SU-DHL-6 (cell line): ENCODE data around the gene DHFR2.
"Not testable (repeated sequence)": the region's sequence is repeated elsewhere in the genome, so short reads cannot be mapped to it uniquely, and the experiment has no call there.

ENCODE experiments used
- H2AFZ ChIP-seq: fragments of 200-600 bp; sonication (generic); 2 replicates; pipeline ENCODE4 v1.6.1; 2014; ENCODE audit warnings: low read depth, mild to moderate bottlenecking, moderate library complexity, mixed read lengths, antibody characterized with exemption, low read length; ENCODE audit not compliant: severe bottlenecking
- H3F3A ChIP-seq: fragments of 200-600 bp; shearing (Covaris generic); 2 replicates; pipeline ENCODE4 v1.6.0; 2016; ENCODE audit warnings: antibody characterized with exemption, mild to moderate bottlenecking; ENCODE audit not compliant: insufficient read depth
- H3K27ac ChIP-seq: fragments of 200-600 bp; sonication (generic); 2 replicates; pipeline ENCODE4 v1.5.1; 2016; ENCODE audit warnings: low read depth, mild to moderate bottlenecking, low read length, moderate library complexity, mixed read lengths
- H3K27me3 ChIP-seq: fragments of 200-600 bp; sonication (generic), shearing (Covaris generic); 2 replicates; pipeline ENCODE4 v1.6.0; 2014; ENCODE audit warnings: mild to moderate bottlenecking, low read length
- H3K36me3 ChIP-seq: fragments of 200-600 bp; sonication (generic); 2 replicates; pipeline ENCODE4 v1.6.1; 2014; ENCODE audit warnings: mild to moderate bottlenecking, low read length, mixed read lengths
- H3K4me2 ChIP-seq: fragments of 300-600, 200-600 bp; shearing (Covaris generic), sonication (generic); 2 replicates; pipeline ENCODE4 v1.6.0; 2014; ENCODE audit warnings: low read length, low read depth, mild to moderate bottlenecking; ENCODE audit not compliant: poor library complexity, severe bottlenecking
- H3K4me3 ChIP-seq: fragments of 200-600 bp; sonication (generic); 2 replicates; pipeline ENCODE4 v1.5.1; 2014; ENCODE audit warnings: antibody characterized with exemption, low read length, mild to moderate bottlenecking, mixed read lengths; ENCODE audit not compliant: insufficient read depth, poor library complexity, severe bottlenecking
- H3K79me2 ChIP-seq: fragments of 200-600 bp; sonication (generic); 2 replicates; pipeline ENCODE4 v1.6.1; 2014; ENCODE audit warnings: mild to moderate bottlenecking, low read length, moderate library complexity; ENCODE audit not compliant: insufficient read depth
- H3K9ac ChIP-seq: fragments of 200-600 bp; sonication (generic); 2 replicates; pipeline ENCODE4 v1.7.0; 2014; ENCODE audit warnings: mild to moderate bottlenecking, low read length
- H3K9me2 ChIP-seq: fragments of 200-600 bp; sonication (generic); replicated peaks from 2 replicates; pipeline ENCODE4 v1.6.1; 2014; ENCODE audit warnings: low read length; ENCODE audit not compliant: insufficient read depth
- H3K9me3 ChIP-seq: fragments of 200-600 bp; sonication (generic); 2 replicates; pipeline ENCODE4 v1.6.1; 2014; ENCODE audit warnings: low read length, mixed read lengths; ENCODE audit not compliant: insufficient read depth
- H4K20me1 ChIP-seq: fragments of 200-600 bp; sonication (generic); 2 replicates; pipeline ENCODE4 v1.6.1; 2014; ENCODE audit warnings: low read depth, mild to moderate bottlenecking, antibody characterized with exemption, low read length, moderate library complexity, mixed read lengths
- EZH2phosphoT487 ChIP-seq: fragments of 200-600 bp; sonication (generic), shearing (Covaris generic); conservative IDR thresholded peaks from 2 replicates; pipeline ENCODE4 v1.6.1; 2018; ENCODE audit warnings: mild to moderate bottlenecking, antibody characterized with exemption, low read length, moderate library complexity, mixed read lengths
- TF ChIP-seq, protein P1 (sequence below): fragments of 200-600 bp; sonication (generic); IDR thresholded peaks from one replicate; pipeline ENCODE4 v1.5.1; 2017; ENCODE audit warnings: antibody characterized with exemption, mild to moderate bottlenecking, low read length, moderate library complexity; ENCODE audit not compliant: insufficient read depth, poor library complexity, severe bottlenecking

DHFR2 gene

DNA sequence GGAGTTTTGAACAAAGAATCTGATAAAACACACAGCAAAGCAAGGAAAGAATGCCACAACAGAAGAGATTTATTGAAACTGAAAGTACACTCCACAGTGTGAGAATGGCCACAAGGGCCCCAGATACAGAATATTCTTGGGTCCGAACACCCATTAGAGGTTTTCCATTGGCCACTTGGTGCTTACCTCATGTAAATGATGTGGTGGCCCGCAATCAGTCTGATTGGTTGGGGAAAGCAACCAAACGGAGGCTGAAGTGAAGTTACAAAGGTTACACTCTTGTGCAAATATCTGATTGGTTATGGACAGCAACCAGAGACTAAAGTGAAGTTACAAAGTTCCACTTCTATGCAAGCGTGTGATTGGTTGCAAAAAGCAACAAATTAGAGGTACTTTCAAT is 20.5 kb upstream of the DHFR2 start:
- Histone ChIP-seq H3K4me2 (no peak overlapping the region), H2AFZ (no peak overlapping the region), H3K36me3 (peaks cover 6% of the 10 kb centered on the region; the same call in 1 of the 2 replicates), H3K9me2 (no peaks in the 10 kb centered on the region), H3K4me3 (no peak overlapping the region), H4K20me1 (no peaks in the 10 kb centered on the region), H3K9me3 (no peaks in the 10 kb centered on the region), H3K27me3 (no peaks in the 10 kb centered on the region), H3K9ac (no peak overlapping the region), H3F3A (no peaks in the 10 kb centered on the region), H3K27ac (no peak overlapping the region), H3K79me2 (no peaks in the 10 kb centered on the region)
- TF ChIP-seq, protein P1, sequence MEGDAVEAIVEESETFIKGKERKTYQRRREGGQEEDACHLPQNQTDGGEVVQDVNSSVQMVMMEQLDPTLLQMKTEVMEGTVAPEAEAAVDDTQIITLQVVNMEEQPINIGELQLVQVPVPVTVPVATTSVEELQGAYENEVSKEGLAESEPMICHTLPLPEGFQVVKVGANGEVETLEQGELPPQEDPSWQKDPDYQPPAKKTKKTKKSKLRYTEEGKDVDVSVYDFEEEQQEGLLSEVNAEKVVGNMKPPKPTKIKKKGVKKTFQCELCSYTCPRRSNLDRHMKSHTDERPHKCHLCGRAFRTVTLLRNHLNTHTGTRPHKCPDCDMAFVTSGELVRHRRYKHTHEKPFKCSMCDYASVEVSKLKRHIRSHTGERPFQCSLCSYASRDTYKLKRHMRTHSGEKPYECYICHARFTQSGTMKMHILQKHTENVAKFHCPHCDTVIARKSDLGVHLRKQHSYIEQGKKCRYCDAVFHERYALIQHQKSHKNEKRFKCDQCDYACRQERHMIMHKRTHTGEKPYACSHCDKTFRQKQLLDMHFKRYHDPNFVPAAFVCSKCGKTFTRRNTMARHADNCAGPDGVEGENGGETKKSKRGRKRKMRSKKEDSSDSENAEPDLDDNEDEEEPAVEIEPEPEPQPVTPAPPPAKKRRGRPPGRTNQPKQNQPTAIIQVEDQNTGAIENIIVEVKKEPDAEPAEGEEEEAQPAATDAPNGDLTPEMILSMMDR = no peak
- no peak for TF ChIP-seq EZH2phosphoT487

DNA sequence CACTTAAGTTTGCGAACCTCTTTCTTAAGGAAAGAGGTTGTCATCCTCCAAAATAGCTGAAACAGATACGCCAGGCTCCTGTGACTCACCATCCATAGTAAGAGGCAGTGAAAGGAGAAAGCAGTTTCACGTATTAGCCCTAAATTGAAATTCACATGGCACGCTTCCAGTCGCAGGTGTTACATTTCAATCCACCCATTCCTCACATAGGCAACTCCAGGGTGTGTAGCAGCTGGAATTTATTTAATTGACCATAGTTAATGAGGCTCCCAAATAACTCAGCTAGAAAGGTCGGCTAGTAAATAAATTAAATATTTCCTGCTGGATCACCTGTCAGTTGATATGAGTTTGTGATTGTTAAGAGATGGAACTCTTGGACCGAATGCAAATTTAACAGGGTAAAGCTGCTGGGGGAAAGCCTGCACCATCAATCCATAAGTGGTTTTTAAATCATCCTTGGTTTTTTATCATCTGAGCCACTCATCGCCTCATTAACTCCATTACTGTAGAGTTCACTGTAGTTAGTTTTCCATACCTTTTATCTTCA is 19.7 kb upstream of the DHFR2 start:
- Histone ChIP-seq H3K4me2 (no peak overlapping the region), H3K9ac (no peak overlapping the region), H3K27me3 (no peaks in the 10 kb centered on the region), H3K79me2 (no peaks in the 10 kb centered on the region), H4K20me1 (no peaks in the 10 kb centered on the region), H3K27ac (no peak overlapping the region), H3F3A (no peaks in the 10 kb centered on the region), H3K9me2 (no peaks in the 10 kb centered on the region), H3K9me3 (no peaks in the 10 kb centered on the region), H3K4me3 (no peak overlapping the region), H2AFZ (no peak overlapping the region), H3K36me3 (peaks cover 6% of the 10 kb centered on the region; the same call in 1 of the 2 replicates)
- TF ChIP-seq, protein P1 = no peak
- no peak for TF ChIP-seq EZH2phosphoT487

DNA sequence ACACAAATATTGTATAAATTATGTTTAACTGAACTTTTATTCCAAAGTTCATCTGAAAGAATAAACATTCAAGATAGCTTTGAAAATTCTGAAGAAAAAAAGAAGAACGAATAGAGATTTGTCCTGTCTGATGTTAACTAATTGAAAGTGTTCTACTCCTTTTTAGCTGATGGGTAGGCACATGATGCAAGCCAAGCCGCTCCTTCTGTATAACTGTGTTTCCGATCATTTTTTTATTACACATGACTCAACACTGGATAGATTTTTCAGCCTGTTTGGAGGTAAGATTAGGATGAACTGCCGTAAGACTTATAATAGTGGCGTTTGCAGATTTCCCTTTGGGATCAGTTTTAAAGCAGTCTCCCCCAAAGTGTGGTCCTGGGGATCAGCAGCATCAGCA is 19.2 kb upstream of the DHFR2 start:
- no peak overlapping the region for H3K4me3 ChIP-seq
- no peak overlapping the region for H2AFZ ChIP-seq
- no peak overlapping the region for H3K27ac ChIP-seq

DNA sequence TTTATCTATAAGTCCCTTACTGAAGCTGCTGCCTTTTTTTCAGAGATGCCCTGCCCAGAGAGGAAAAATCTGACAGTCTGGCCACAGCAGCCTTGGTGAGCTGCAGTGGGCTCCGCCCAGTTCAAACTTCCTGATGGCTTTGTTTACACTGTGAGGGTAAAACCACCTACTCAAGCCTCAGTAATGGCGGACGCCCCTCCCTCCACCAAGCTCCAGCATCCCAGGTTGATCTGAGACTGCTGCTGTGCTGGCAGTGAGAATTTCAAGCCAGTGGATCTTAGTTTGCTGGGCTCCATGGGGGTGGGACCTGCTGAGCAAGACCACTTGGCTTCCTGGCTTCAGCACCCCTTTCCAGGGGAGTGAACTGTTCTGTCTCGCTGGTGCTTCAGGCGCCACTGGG is 17.8 kb upstream of the DHFR2 start:
- not testable (repeated sequence) for H3K36me3 ChIP-seq, H4K20me1 ChIP-seq, H3K9me3 ChIP-seq, H3K9me2 ChIP-seq, H3F3A ChIP-seq, H3K27ac ChIP-seq, H3K4me2 ChIP-seq, H3K4me3 ChIP-seq, H3K9ac ChIP-seq, H2AFZ ChIP-seq, H3K27me3 ChIP-seq
- peaks cover 14% of the 10 kb centered on the region for H3K79me2 ChIP-seq

More for the DNA sequence above, 19.2 kb upstream of the DHFR2 start:
- no peak overlapping the region for H3K4me2 ChIP-seq
- peaks cover 2% of the 10 kb centered on the region for H3K79me2 ChIP-seq
- H3K27me3 ChIP-seq = no peaks in the 10 kb centered on the region
- no peaks in the 10 kb centered on the region for H3K9me3 ChIP-seq
- H3K9me2 ChIP-seq = no peaks in the 10 kb centered on the region
- TF ChIP-seq, protein P1 = no peak
- no peak for TF ChIP-seq EZH2phosphoT487
- no peak overlapping the region for H3K9ac ChIP-seq
- H4K20me1 ChIP-seq = no peaks in the 10 kb centered on the region
- peaks cover 6% of the 10 kb centered on the region; the same call in 1 of the 2 replicates for H3K36me3 ChIP-seq
- H3F3A ChIP-seq = no peaks in the 10 kb centered on the region
